Keratinocyte (primary cell): ENCODE data around the gene ENTR1. TPM values are rescaled to one million over a fixed set of nuclear protein-coding genes. Genes with fewer than 3 reads are reported as not detected.

Source experiments
- DNase-seq: peaks from one replicate; pipeline ENCODE4 v3.0.0-alpha.2; 2011; ENCODE audit warnings: low read depth, missing footprints, low spot score
- FAIRE-seq: peaks from 2 replicates; lab custom pipeline; 2011; peaks lifted over from hg19 to GRCh38; lab: Jason Lieb, UNC
- H2AFZ ChIP-seq: 2 replicates; pipeline ENCODE4 v1.6.0; 2012; ENCODE audit warnings: low read length, control low read depth, inconsistent platforms; ENCODE audit not compliant: control insufficient read depth
- H3K27ac ChIP-seq: 2 replicates; pipeline ENCODE4 v1.5.1; 2011; ENCODE audit warnings: low read length; ENCODE audit not compliant: control insufficient read depth, insufficient read depth
- H3K27me3 ChIP-seq: 3 replicates; pipeline ENCODE4 v1.6.0; 2011; ENCODE audit warnings: low read length; ENCODE audit not compliant: control insufficient read depth, insufficient read depth; ENCODE audit errors: extremely low read depth
- H3K36me3 ChIP-seq, 2 experiments: 2 replicates in 1 of 2; 3 replicates in 1 of 2; pipeline ENCODE4 v1.5.1; 2011; ENCODE audit warnings: low read length in 2 of 2, mild to moderate bottlenecking in 1 of 2; ENCODE audit not compliant: control insufficient read depth in 2 of 2, insufficient read depth in 2 of 2; ENCODE audit errors: extremely low read depth in 1 of 2
- H3K4me1 ChIP-seq: 3 replicates; pipeline ENCODE4 v1.5.1; 2011; ENCODE audit warnings: low read length; ENCODE audit not compliant: control insufficient read depth, insufficient read depth; ENCODE audit errors: extremely low read depth
- H3K4me2 ChIP-seq: 3 replicates; pipeline ENCODE4 v1.6.0; 2011; ENCODE audit warnings: low read depth, low read length; ENCODE audit not compliant: control insufficient read depth, insufficient read depth; ENCODE audit errors: extremely low read depth
- H3K4me3 ChIP-seq, 3 experiments: fragments of 200-600 bp in 1 of 3; sonication (generic) in 1 of 3; 2 replicates in 2 of 3; 3 replicates in 1 of 3; pipeline ENCODE4 v1.5.1; 2011 to 2016; ENCODE audit warnings: low read length in 3 of 3, mild to moderate bottlenecking in 3 of 3, control low read depth in 2 of 3, inconsistent platforms in 1 of 3, low read depth in 1 of 3, mixed read lengths in 1 of 3, mixed run types in 1 of 3, moderate library complexity in 1 of 3; ENCODE audit not compliant: control insufficient read depth in 2 of 3, insufficient read depth in 2 of 3; ENCODE audit errors: extremely low read depth in 1 of 3
- H3K79me2 ChIP-seq: 2 replicates; pipeline ENCODE4 v1.6.0; 2012; ENCODE audit warnings: low read length; ENCODE audit not compliant: control insufficient read depth, insufficient read depth
- H3K9ac ChIP-seq: 3 replicates; pipeline ENCODE4 v1.6.0; 2011; ENCODE audit warnings: low read length; ENCODE audit not compliant: control insufficient read depth, insufficient read depth; ENCODE audit errors: extremely low read depth
- H3K9me1 ChIP-seq: 3 replicates; pipeline ENCODE4 v1.6.0; 2011; ENCODE audit warnings: low read length; ENCODE audit not compliant: control insufficient read depth, insufficient read depth; ENCODE audit errors: extremely low read depth
- H3K9me3 ChIP-seq: 2 replicates; pipeline ENCODE4 v1.5.1; 2012; ENCODE audit warnings: low read depth, low read length; ENCODE audit not compliant: control insufficient read depth
- H4K20me1 ChIP-seq: 3 replicates; pipeline ENCODE4 v1.6.0; 2011; ENCODE audit warnings: low read length; ENCODE audit not compliant: control insufficient read depth, insufficient read depth; ENCODE audit errors: extremely low read depth
- EZH2 ChIP-seq: IDR thresholded peaks from one replicate; pipeline ENCODE4 v1.6.1; 2012; ENCODE audit warnings: inconsistent platforms, mild to moderate bottlenecking, low read length, moderate library complexity
- dilution Hi-C: fragments of 300-500 bp; cut with MboI; formaldehyde crosslinking; loops from one replicate; pipeline ENCODE4 v1.7.0; 2020; ENCODE audit warnings: low sequenced_read_pairs; ENCODE audit not compliant: extremely low pct_ligation_motif_present
- polyA plus RNA-seq, 5 experiments: library from polyadenylated mRNA; depleted of rRNA in 3 of 5; stranded (reverse) in 3 of 5; stranded (forward) in 1 of 5; unstranded in 1 of 5; fragments of >200 nt; gene quantifications; 1 replicate in 1 of 5; 2 replicates in 3 of 5; 3 replicates in 1 of 5; pipeline versions ENCODE4 v1.2.1 to v1.2.3, GENCODE V29; 2011 to 2012; ENCODE audit warnings: missing spikeins in 2 of 5, low read depth in 1 of 5, low replicate concordance in 1 of 5
- TF ChIP-seq, protein P1 (sequence below), 3 experiments: IDR thresholded peaks in 1 of 3; conservative IDR thresholded peaks in 1 of 3; optimal IDR thresholded peaks in 1 of 3; 2 replicates in 2 of 3; 3 replicates in 1 of 3; pipeline versions ENCODE3 to v1.5.1; 2011; ENCODE audit warnings: low read length in 3 of 3, mild to moderate bottlenecking in 3 of 3, moderate library complexity in 2 of 3, control low read depth in 1 of 3, inconsistent platforms in 1 of 3; ENCODE audit not compliant: insufficient read depth in 2 of 3; ENCODE audit errors: extremely low read depth in 1 of 3

ENTR1 gene
- polyA plus RNA-seq, 1 donor (not counting 4 experiments of a cell fraction or from before 2014, with no cell fraction given): 46.5 TPM

DNA sequence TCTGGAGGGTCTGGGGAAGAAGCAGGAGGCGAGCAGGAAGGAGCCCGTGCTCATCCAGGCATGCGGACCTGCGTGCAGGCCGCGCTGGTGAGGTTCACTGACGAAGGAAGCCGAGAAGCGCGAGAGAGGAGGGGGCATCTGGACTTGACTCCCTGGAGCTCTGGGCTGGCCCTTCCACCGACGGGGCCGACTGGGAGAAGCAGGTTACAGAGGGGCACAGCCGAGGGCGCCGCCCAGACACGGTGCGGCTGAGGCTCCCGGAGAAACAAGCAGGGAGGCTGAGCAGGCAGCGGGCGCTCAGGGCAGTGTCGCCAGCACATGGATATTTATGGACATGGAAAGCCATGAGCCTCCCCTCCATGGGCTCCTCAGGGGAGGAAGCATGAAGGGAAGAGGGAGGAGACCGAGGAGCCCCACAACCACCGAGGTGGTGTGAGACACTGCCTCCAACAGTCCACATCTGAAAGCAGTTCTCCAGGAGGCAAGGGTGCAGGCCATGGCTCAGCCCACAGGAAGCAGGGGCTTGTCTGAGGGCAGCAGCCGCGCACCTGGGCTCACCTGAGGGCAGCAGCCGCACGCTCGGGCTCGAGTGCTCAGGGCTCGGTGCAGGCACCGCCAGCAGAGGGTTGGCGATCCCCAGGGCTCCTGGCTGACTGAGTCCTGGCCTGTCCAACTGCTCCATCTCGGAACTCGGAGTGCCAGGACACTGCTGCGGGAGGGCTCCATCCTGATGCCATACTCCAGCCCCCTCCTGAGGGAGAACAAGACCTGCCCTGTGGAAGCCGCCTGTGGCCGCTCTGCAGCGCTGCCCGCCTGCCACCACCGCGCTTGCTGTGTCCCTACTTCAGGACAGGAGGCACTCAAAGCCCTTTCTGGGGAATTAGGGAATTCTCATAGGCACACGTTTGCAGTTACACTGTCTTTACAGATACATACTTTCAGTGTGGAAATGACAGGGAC lies 44.9 kb upstream of the ENTR1 start:
- H3K27ac ChIP-seq: no peak overlapping the region
- no peaks in the 10 kb centered on the region for H3K9me1 ChIP-seq
- FAIRE-seq: no peak
- no peaks in the 10 kb centered on the region for H3K79me2 ChIP-seq
- H3K4me2 ChIP-seq: no peak overlapping the region
- no peaks in the 10 kb centered on the region for H3K27me3 ChIP-seq
- H3K36me3 ChIP-seq: peaks cover 54 to 63% of the 10 kb centered on the region in 2 experiments
- no peak overlapping the region for H3K4me3 ChIP-seq
- H3K4me1 ChIP-seq: no peaks in the 10 kb centered on the region
- DNase-seq: no peak
- TF ChIP-seq EZH2: no peak
- TF ChIP-seq, protein P1, sequence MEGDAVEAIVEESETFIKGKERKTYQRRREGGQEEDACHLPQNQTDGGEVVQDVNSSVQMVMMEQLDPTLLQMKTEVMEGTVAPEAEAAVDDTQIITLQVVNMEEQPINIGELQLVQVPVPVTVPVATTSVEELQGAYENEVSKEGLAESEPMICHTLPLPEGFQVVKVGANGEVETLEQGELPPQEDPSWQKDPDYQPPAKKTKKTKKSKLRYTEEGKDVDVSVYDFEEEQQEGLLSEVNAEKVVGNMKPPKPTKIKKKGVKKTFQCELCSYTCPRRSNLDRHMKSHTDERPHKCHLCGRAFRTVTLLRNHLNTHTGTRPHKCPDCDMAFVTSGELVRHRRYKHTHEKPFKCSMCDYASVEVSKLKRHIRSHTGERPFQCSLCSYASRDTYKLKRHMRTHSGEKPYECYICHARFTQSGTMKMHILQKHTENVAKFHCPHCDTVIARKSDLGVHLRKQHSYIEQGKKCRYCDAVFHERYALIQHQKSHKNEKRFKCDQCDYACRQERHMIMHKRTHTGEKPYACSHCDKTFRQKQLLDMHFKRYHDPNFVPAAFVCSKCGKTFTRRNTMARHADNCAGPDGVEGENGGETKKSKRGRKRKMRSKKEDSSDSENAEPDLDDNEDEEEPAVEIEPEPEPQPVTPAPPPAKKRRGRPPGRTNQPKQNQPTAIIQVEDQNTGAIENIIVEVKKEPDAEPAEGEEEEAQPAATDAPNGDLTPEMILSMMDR (optimal IDR thresholded peaks at IDR 0.05 in 1 of 3, IDR thresholded peaks at IDR 0.05 in 1 of 3, conservative IDR thresholded peaks at IDR 0.05 in 1 of 3; ENCODE audit: extremely low read depth in 1 of 3, insufficient read depth in 2 of 3, low read length in 3 of 3): no peak
- no peaks in the 10 kb centered on the region for H3K9me3 ChIP-seq
- no peak overlapping the region for H2AFZ ChIP-seq
- dilution Hi-C loops: no loop called here
- H3K9ac ChIP-seq: no peak overlapping the region
- H4K20me1 ChIP-seq: peaks cover 3% of the 10 kb centered on the region

DNA sequence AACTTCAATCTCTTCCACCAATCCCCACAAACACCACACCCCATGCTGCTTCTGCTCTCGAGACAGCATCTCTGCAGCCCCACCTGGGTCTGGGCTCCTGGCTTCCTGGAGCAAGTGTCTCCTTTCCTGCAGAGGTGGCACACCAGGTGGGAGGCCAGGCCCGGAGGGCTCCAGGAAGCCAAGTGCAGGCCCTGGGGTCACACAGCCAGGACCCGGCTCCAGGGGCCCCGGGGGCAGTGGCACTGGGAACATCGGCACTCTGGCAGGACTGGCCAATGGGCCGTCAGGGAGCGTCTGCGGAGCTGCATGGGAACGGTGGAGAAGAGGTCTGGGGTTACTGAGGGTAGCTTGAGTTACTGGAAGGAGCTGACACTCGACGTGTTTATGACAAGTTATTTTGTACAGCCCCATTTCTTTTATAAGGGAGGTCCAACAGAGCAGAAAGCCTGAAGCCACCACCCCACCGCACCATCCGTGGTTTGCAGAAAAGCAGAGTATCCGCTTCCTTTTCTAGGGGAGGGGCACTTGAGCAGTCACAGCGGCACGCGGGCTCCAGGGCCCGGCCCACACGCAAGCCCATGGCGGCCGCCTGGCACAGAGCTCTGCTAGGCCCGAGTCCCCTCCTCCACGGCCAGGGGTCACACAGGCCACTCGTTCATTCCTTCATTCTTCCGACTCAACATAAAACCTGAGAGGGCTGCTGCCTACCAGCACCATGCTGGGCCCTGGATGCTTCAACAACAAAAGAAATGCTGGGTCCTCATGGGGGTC lies 43.8 kb upstream of the ENTR1 start:
- Histone ChIP-seq H3K9me1 (no peaks in the 10 kb centered on the region), H3K4me3 (no peak overlapping the region), H3K36me3 (peaks cover 54 to 58% of the 10 kb centered on the region in 2 experiments), H3K79me2 (no peaks in the 10 kb centered on the region), H3K9me3 (no peaks in the 10 kb centered on the region), H2AFZ (no peak overlapping the region), H4K20me1 (peaks cover 3% of the 10 kb centered on the region), H3K4me1 (no peaks in the 10 kb centered on the region), H3K9ac (no peak overlapping the region), H3K27me3 (no peaks in the 10 kb centered on the region), H3K27ac (no peak overlapping the region), H3K4me2 (no peak overlapping the region)
- DNase-seq (no peak), FAIRE-seq (no peak)
- dilution Hi-C loops: no loop called here
- TF ChIP-seq EZH2: no peak
- TF ChIP-seq, protein P1 (optimal IDR thresholded peaks at IDR 0.05 in 1 of 3, IDR thresholded peaks at IDR 0.05 in 1 of 3, conservative IDR thresholded peaks at IDR 0.05 in 1 of 3; ENCODE audit: extremely low read depth in 1 of 3, insufficient read depth in 2 of 3, low read length in 3 of 3): no peak
